Astrocyte of the cerebellum (primary cell): ENCODE data around the gene IL1RL2.

Experiments used
- DNase-seq: peaks from one replicate; pipeline ENCODE4 v3.0.0-alpha.2; 2011; ENCODE audit warnings: low read depth
- H3K4me3 ChIP-seq: 2 replicates; pipeline ENCODE4 v1.5.1; 2011; ENCODE audit warnings: mild to moderate bottlenecking, low read depth, low read length, moderate library complexity
- CTCF ChIP-seq: IDR thresholded peaks from 2 replicates; pipeline ENCODE4 v1.5.1; 2012; ENCODE audit warnings: low read length, low read depth, moderate library complexity, mild to moderate bottlenecking; ENCODE audit errors: missing control alignments
- in situ Hi-C: cut with HindIII; loops from 2 replicates; pipeline ENCODE4 v1.10.0; 2017; ENCODE audit warnings: low sequenced_read_pairs

Gene IL1RL2

GRCh38 chr2:102251849-102252203 lies 65.0 kb downstream of the IL1RL2 start:
- in situ Hi-C loops = loop anchor here (5.0 kb wide), 1 partner anchor 100 kb away; no protein-coding TSS in a partner anchor
- no peak overlapping the region for H3K4me3 ChIP-seq
- no peak for DNase-seq
- no peak for TF ChIP-seq CTCF

GRCh38 chr2:102252236-102252635 lies 65.4 kb downstream of the IL1RL2 start:
- H3K4me3 ChIP-seq = no peak overlapping the region
- in situ Hi-C loops = loop anchor here (5.0 kb wide), 1 partner anchor 100 kb away; no protein-coding TSS in a partner anchor
- no peak for TF ChIP-seq CTCF
- no peak for DNase-seq

GRCh38 chr2:102253140-102253752 lies 66.4 kb downstream of the IL1RL2 start:
- TF ChIP-seq CTCF = no peak
- in situ Hi-C loops = loop anchor here (5.0 kb wide), 1 partner anchor 99 kb away; no protein-coding TSS in a partner anchor
- no peak for DNase-seq
- H3K4me3 ChIP-seq = no peak overlapping the region

GRCh38 chr2:102253753-102254150 lies 66.9 kb downstream of the IL1RL2 start:
- H3K4me3 ChIP-seq = no peak overlapping the region
- TF ChIP-seq CTCF = no peak
- in situ Hi-C loops = loop anchor here (5.0 kb wide), 1 partner anchor 99 kb away; no protein-coding TSS in a partner anchor
- no peak for DNase-seq

GRCh38 chr2:102256276-102256675 lies 69.5 kb downstream of the IL1RL2 start:
- H3K4me3 ChIP-seq = no peak overlapping the region
- in situ Hi-C loops = no loop called here
- no peak for TF ChIP-seq CTCF
- no peak for DNase-seq

GRCh38 chr2:102256874-102257462 lies 70.1 kb downstream of the IL1RL2 start:
- DNase-seq = no peak
- in situ Hi-C loops = no loop called here
- no peak overlapping the region for H3K4me3 ChIP-seq
- no peak for TF ChIP-seq CTCF
